GM19238 (cell line): ENCODE results near the gene MANEAL.

Source experiments
- DNase-seq: peaks from one replicate; pipeline ENCODE4 v3.0.0; 2011; ENCODE audit warnings: low spot score; ENCODE audit not compliant: insufficient read length

The MANEAL gene

DNA sequence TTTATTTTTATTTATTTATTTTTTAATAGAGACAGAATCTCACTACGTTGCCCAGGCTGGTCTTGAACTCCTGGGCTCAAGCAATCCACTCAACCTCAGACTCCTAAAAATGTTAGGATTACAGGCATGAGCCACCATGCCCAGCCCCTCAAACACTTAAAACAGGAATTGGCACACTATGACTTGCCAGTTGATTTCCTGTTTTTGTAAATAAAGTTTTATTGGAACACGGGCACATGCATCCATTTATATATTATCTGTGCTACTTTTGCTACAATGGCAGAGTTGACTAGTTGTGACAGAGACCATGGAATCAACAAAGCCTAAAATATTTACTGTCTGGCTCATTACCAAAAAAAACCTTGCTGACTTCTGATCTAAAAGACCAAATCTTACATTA, 30.4 kb downstream of the MANEAL start:
- no peak for DNase-seq

DNA sequence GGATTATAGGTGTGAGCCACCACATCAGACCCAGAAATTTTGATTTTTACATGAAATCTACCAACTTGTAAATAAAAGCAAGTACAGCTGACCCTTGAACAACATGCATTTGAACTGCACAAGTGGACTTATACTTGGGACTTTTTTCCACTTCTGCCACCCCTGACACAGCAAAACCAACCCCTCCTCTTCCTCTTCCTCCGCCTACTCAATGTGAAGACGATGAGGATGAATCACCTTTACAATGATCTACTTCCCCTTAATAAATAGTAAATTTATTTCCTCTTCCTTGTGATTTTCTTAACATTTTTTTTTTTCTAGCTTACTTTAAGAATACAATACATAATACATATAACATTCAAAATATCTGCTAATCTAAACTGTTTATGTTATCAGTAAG, 31.9 kb downstream of the MANEAL start:
- DNase-seq, result no peak

DNA sequence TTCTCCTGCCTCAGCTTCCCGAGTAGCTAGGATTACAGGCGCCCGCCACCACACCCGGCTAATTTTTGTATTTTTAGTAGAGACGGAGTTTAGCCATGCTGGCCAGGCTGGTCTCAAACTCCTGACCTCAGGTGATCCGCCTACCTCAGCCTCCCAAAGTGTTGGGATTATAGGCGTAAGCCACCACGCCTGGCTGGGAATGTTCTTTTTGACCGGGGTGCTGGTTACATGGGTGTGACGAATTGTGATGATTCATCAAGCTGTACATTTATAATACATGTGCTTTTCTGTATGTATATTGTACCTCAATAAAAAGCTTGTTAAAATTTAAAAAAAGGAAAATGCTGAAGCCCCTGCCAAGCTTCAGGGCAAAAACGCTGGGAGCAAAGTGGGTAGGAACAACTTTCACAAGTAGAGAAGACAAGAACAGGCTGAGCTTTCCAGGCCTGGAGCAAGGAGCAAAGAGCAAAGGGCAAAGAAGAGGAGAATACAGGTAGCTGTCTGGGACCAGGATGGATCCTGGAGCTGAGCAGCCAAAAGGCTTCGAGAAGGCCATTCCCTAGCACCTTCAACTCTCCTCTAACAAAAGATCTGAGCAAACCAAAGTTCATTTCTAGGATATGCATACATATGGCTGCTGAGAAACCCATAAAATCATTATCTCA, 34.9 kb downstream of the MANEAL start:
- DNase-seq, result no peak

DNA sequence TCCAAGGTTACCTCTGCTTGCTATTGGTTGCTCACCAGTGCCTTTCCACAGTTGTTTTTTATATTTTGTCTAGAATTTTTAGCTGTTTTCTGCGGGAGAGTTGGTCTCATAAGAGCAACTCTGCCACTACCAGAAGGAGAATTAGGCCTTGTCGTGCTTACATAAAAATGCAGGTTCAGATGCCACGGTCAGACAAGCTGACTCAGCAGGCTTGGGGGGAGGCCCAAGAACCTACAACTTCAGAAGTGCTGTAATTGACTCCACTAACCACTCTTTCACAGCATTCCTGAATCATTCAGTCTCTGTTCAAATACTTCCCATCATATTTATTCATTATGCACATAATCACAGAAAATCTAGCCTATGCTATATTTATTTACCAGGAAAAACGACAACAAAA, 37.5 kb downstream of the MANEAL start:
- no peak for DNase-seq

DNA sequence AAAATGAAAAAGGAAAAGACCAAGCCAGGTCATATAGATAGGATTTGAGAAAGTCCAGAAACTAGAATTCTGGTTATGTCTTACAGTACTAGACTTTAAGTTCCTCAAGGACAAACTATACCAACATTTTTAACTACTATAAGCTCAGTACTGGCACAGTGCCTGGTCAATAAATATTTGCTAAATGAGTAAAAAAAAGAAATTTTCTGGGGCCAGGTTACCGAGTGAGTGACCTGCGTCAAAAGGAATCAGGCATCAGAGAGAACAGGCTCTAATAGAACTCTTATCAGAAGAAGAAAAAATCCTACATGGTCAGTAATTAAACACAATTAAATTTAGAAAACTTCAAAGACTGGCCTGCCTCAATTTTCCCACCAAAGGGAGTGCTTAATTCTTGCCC, 38.2 kb downstream of the MANEAL start:
- DNase-seq, result no peak

DNA sequence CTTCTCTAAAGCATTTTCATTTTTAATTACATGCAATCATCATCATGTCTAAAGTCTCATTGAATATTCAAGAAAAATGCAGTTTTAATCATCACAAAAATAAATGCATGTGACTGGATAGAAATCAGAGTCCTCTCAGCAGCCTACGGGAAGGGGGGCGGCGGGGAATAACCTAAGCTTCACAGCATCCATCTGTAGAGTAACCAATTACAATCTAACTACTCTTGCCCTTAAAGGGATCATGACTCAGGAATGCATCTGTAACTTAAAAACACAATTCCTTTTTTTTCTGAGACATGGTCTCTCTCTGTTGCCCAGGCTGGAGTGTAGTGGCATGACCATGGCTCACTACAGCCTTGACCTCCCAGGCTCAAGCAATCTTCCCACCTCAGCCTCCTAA, 43.1 kb downstream of the MANEAL start:
- DNase-seq, result no peak

DNA sequence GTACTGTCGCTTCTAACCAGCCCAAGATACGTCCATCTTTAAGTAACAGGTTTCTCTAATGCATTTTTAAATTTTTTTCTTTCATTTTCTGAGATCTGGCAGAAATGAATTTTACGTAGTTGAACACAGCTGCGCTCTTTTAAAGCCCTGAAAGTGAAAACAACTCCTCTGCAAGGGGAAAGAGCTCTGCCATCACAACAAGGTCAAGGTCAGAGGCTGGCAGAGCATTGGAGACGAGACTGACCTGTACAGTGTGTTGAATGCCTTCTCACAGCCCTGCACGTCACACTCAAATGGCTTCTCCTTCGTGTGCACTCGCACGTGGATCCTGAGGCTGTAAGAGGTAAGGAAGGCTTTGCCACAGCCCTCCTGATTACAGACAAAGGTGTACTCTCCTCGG, 46.0 kb downstream of the MANEAL start:
- DNase-seq, result no peak

DNA sequence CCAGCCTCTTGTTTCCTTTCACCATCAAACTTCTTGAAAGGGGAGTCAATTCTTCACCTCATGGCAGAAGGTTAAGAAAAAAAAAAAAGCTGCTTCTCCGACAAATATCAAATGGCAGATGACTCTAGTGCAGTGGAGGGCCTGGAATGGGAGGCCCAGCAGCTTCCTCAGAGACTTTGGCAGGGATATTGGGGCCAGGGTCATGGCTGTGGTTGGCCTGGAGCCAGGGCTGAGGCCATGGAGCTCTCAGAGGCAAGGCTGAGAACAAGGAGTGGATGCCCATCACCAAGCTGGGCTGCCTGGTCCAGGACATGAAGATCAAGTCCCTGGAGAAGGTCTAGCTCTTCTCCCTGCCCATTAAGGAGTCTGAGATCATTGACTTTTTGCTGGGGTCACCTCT, 47.1 kb downstream of the MANEAL start:
- DNase-seq, result no peak

DNA sequence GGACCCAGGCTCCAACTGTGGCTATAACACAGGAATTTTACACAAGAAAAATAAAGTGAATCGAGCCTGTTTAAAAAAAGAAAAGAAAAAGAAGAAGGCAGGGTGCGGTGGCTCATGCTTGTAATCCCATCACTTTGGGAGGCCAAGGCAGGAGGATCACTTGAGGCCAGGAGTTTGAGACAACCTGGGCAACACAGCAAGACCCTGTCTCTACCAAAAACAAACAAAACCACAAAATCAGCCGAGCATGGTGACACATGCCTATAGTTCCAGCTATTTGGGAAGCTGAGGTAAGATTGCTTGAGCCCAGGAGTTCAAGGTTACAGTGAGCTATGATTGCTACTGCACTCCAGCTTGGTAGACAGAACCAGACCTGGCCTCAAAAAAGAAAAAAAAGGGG, 48.0 kb downstream of the MANEAL start:
- DNase-seq, result no peak

DNA sequence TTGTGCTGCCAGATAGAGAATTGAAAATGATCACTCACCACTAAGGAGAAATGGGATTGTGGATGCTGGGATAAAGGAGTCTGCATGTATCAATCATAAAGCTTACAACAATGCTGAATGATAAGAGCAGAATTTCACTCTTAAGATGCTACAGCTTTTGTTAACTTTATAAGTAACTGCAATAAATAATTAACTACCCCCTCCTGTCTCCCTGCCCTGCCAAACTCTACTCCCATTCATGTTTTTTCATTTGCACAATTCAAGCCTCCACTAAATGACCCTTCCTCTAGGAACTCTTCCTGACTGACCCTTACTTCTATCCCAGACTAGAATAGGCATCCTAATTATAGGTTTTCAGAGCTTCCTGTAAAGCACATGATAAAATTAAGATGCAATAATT, 50.9 kb downstream of the MANEAL start:
- no peak for DNase-seq

DNA sequence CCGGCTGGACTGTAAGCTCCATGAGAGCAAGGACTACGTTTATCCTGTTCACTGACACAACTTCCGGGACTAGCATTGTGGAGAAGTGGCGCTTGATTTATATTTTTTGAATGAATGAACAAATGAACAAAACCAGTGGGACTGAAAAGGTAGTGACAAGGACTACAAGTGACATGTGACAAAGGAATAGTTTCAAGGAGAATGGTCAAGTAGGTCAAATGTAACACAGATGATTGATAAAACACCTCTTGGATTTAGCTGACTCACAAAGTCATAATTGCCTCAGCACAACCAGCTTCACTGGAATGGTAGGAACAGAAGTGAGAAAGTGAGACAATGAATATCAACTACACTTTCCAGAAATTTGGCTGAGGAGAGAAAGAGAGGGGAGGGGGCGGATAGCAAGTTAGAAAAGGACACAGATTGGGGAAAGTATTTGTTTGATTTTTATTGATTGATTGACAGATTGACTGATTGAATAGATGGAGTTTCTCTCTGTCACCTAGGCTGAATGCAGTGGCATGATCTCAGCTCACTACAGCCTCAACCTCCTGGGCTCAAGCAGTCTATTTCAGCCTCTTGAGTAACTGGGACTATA, 51.5 kb downstream of the MANEAL start:
- DNase-seq, result no peak

DNA sequence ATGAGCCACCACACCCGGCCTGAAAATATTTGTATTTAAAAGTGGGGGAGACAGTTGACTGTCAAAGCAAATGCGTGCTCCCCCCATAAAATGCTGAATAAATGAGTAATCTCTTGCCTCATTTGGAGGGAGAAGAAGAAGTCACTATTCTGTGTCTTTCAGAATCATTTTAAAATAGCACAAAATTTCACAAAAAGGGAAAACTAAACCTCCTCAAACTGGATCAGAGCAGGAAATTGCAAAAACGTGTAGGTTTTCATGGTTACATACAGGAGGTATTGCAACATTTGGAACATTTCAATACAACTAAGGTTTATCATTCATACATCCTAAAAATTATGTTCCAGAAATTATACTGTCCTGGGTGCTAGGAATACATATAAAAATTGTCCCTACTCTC, 52.1 kb downstream of the MANEAL start:
- no peak for DNase-seq

DNA sequence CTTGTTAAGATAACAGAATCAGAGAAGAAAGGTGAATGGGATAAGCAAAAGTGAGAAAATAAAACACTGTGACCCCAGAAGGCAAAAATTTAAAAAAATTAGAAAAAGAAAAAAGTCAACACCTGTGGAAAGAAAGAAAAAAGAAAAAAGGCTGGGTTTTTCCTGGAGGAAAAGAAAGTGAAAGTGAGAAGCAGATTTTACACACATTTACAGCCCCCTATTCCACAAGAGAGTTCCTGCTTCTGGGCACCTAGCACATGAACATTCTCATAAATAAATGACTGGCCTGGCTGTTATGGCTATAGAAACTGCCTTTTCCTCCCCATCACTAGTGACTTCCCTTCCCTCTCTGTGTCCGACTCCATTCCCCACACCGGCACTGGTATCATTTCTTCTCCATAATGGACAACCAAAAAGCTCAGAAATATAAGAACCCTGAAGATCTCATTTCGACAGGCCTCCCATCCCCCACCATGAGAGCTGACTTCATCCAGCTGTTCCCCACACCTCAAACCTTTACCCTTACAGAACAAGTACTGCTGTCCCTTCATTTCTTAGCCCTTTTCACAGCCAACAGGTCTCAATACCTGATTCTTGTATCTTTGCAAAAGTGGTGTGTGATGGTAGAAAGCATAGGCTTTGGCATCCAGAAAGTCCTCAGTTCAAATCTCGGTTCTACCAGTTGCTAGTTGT, 53.1 kb downstream of the MANEAL start:
- no peak for DNase-seq

DNA sequence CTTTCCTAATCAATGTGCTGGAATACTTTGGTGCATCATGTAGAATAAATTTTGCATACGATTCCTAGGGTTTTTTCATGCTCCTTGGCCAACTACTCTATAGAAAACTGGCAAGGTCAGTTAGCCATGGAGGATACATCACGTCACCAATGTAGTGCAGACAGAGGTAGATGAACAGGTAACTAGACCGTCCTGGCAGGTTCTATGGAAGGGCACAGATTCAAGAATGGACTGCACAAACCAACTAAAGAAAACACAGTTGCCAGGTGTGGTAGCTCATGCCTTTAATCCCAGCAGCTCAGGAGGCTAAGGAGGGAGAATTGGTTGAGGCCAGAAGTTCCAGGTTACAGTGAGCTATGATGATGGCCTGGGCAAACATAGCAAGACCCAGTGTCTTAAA, 55.8 kb downstream of the MANEAL start:
- no peak for DNase-seq

DNA sequence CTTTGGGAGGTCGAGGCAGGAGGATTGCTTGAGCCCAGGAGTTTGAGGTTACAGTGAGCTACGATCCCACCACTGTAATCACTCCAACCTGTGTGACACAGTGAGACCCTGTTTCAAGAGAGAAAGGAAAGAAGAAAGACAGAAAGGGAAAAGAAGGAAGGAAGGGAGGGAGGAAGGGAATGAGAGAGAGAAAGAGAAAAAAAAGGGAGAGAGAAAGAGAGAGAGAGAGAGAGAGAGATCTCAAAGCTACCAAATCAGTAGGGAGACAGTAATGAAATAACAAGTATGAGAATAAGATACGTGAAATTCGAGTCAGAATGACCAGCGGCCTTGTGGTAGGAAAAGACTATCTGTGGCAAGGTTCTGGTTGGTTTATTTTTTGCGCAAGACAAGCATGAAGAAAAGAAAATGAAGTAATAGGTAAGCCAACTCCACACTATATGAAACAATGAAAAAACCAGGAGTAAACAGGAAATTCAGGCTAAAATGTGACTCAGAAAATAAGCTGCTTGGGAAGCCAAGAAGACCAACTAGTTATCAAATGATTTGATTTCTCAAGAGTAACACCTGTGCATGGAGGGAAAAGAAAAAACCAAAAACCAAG, 56.8 kb downstream of the MANEAL start:
- no peak for DNase-seq
